Fibroblast of the aortic adventitia (primary cell): Measurements from ENCODE around the gene ZFP92. TPM values are rescaled to one million over a fixed set of nuclear protein-coding genes. Genes with fewer than 3 reads are reported as not detected.

Source experiments
- DNase-seq: peaks from one replicate; pipeline ENCODE4 v3.0.0-alpha.2; 2010; ENCODE audit warnings: low read depth
- H3K4me3 ChIP-seq: 2 replicates; pipeline ENCODE4 v1.5.1; 2011; ENCODE audit warnings: low read depth, mild to moderate bottlenecking, control low read depth, low read length, moderate library complexity
- total RNA-seq: library from RNA; depleted of rRNA; stranded (reverse); fragments of >200 nt; gene quantifications from 2 replicates; pipeline ENCODE4 v1.2.3, GENCODE V29; 2012; ENCODE audit warnings: low replicate concordance
- TF ChIP-seq, protein P1 (sequence below): IDR thresholded peaks from 2 replicates; pipeline ENCODE4 v1.5.1; 2011; ENCODE audit warnings: mild to moderate bottlenecking, low read length, control low read depth, inconsistent platforms; ENCODE audit not compliant: insufficient read depth

Gene ZFP92
- total RNA-seq, 1 donor: not detected

- TF ChIP-seq, protein P1, sequence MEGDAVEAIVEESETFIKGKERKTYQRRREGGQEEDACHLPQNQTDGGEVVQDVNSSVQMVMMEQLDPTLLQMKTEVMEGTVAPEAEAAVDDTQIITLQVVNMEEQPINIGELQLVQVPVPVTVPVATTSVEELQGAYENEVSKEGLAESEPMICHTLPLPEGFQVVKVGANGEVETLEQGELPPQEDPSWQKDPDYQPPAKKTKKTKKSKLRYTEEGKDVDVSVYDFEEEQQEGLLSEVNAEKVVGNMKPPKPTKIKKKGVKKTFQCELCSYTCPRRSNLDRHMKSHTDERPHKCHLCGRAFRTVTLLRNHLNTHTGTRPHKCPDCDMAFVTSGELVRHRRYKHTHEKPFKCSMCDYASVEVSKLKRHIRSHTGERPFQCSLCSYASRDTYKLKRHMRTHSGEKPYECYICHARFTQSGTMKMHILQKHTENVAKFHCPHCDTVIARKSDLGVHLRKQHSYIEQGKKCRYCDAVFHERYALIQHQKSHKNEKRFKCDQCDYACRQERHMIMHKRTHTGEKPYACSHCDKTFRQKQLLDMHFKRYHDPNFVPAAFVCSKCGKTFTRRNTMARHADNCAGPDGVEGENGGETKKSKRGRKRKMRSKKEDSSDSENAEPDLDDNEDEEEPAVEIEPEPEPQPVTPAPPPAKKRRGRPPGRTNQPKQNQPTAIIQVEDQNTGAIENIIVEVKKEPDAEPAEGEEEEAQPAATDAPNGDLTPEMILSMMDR: no peak
- H3K4me3 ChIP-seq: no peak overlapping the region
- DNase-seq: no peak
Observed at GRCh38 chrX:153448556-153449367, 37.5 kb downstream of the ZFP92 start.

DNA sequence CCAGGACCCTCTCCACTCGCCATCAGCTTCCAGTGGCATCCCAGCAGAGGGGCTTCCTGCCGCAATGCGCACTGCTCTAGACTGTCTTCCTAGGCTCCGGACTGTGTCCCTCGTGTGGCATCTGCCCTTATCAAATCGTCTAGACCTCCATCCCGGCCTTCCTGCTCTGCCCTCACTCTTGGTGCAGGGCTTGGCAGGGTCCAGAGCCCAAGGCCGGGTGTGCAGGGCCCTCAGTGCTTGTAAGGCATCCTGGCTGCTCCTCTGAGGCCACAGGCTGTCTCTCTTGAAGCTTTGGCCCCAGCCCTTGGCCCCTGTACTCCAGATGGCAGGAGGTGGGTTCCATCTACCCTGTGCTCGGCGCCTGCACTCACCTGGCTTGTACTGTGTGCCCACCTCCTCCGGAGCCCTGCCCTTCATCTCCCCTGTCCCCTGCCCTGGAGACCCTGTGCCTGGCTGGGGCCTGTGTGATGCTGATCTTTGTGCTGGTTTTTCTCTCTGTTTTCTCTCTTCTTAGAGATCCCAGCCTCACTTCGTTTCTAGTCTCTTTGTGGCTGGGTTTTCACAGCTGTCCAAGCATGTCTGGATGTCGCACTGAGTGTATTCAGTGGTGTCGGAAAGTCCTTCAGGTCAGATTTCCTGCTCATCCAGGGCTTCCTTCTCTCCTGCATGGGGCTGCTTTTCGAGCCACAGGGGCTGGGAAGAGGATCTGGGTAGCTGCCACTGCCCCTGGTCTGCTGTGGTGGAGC lies 38.3 kb downstream of the ZFP92 start:
- TF ChIP-seq, protein P1: no peak
- no peak for DNase-seq

GRCh38 chrX:153450114-153450948 lies 39.1 kb downstream of the ZFP92 start:
- TF ChIP-seq, protein P1: no peak
- no peak overlapping the region for H3K4me3 ChIP-seq
- DNase-seq: no peak

More for the DNA sequence above, 38.3 kb downstream of the ZFP92 start:
- no peak overlapping the region for H3K4me3 ChIP-seq

- TF ChIP-seq, protein P1: no peak
- no peak for DNase-seq
- no peak overlapping the region for H3K4me3 ChIP-seq
Observed at GRCh38 chrX:153450949-153451277, 39.6 kb downstream of the ZFP92 start.

DNA sequence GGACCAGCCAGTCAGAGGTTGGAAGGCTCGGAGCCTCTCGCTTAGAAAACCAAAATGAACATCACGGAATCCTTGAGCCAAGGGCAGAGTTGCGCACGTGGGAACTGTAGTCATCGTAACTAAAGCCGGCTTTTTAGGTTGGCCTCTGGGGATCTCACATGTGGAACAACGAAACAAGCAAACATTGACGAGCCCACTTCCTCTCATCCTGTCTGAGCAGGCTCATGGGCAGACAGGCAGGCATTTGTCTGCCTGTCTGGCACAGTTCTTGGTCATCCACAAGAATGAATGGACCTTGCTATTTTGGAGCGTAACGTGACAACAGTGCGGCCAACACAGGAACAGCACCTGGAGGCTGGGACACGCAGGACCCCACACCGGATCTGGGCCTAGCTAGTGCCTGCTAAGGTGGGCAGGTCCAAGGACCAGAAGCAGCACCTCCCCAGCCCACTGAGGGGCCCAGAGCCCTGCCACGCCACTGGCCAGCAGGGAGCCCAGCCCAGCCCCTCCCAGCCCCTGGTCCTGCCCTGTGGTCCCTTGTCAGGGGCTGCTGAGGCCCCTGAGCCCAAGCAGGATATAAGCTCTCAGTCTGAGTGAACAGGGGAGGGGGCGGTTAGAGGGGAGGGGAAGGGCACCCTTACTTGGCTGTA lies 43.8 kb downstream of the ZFP92 start:
- TF ChIP-seq, protein P1: no peak
- no peak overlapping the region for H3K4me3 ChIP-seq
- DNase-seq: no peak

DNA sequence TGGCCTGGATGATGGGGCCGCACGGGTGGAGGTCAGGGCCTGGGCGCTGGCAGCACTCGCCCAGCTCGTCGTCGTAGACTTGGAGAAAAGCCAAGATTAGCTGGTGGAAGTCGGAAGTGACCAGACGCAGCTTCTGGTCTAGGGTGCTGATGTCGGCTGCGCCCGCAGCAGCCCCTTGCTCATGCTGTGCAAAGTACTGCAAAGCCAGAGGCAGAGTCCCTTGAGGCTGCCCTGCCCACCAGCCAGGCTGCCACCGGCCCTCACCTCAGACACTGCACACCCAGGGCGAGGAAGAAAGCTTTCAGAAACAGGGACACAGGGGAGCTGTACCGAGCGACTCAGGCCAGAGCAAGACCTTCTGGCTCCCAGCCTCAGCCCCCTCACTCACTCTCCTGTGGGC lies 44.3 kb downstream of the ZFP92 start:
- DNase-seq: no peak
- TF ChIP-seq, protein P1: no peak
- H3K4me3 ChIP-seq: no peak overlapping the region
